Body of pancreas (tissue), 4 donors: ENCODE measurements around the gene TSHZ2. TPM values are rescaled to one million over a fixed set of nuclear protein-coding genes. Genes with fewer than 3 reads are reported as not detected.

Source experiments
- ATAC-seq: fragments of 150-250 bp; one replicate; pipeline ENCODE4 v1.9.1; 2016
- DNase-seq, 4 donors: peaks; one replicate each; pipeline ENCODE4 v3.0.0-alpha.2; 2019
- H3K27ac ChIP-seq, 4 donors: fragments of 200-600 bp; sonication (generic); 1 replicate in 3 of 4; 2 replicates in 1 of 4; pipeline versions ENCODE4 v1.5.1 to v1.6.1; 2016 to 2019; ENCODE audit warnings: mild to moderate bottlenecking in 1 of 4, mixed read lengths in 1 of 4, moderate library complexity in 1 of 4
- H3K27me3 ChIP-seq, 2 donors: fragments of 200-600 bp; sonication (generic); one replicate each; pipeline ENCODE4 v1.6.0; 2016; ENCODE audit warnings: mild to moderate bottlenecking in 1 of 2
- H3K36me3 ChIP-seq, 2 donors: fragments of 200-600 bp; sonication (generic); replicated peaks in 1 of 2; 2 replicates each; pipeline ENCODE4 v1.5.1; 2016; ENCODE audit warnings: low read depth in 2 of 2; ENCODE audit not compliant: insufficient read depth in 1 of 2
- H3K4me1 ChIP-seq: fragments of 200-600 bp; sonication (generic); one replicate; pipeline ENCODE4 v1.6.0; 2016
- H3K4me3 ChIP-seq, 2 donors: fragments of 200-600 bp; sonication (generic); 1 replicate in 1 of 2; 2 replicates in 1 of 2; pipeline ENCODE4 v1.5.1; 2016 to 2019
- H3K9me3 ChIP-seq, 3 donors: fragments of 200-600 bp; sonication (generic); 1 replicate in 2 of 3; 2 replicates in 1 of 3; pipeline ENCODE4 v1.5.1; 2016
- CTCF ChIP-seq, 7 experiments: fragments of 450-650 bp in 4 of 7; fragments of 200-600 bp in 3 of 7; sonication (generic) in 3 of 7; IDR thresholded peaks; one replicate each; pipeline ENCODE4 v1.5.1; 2016 to 2019; ENCODE audit warnings: antibody characterized with exemption in 7 of 7
- POLR2A ChIP-seq, 3 donors: fragments of 450-650 bp; IDR thresholded peaks; one replicate each; pipeline ENCODE4 v1.6.1; 2016; ENCODE audit warnings: antibody characterized with exemption in 3 of 3, mild to moderate bottlenecking in 2 of 3
- WGBS, 2 donors: methylation state at CpG; one replicate each; pipeline ENCODE4 v1.1.5; 2017; 5-methylcytosine and 5-hydroxymethylcytosine counted together
- intact Hi-C: fragments of 100-400 bp; cut with DNase I; formaldehyde crosslinking; loops from one replicate; pipeline ENCODE4 v1.15.1; 2023
- total RNA-seq, 2 donors: library from RNA; depleted of rRNA; stranded (reverse); fragments of >200 nt; gene quantifications; one replicate each; pipeline ENCODE4 v1.1.0, GENCODE V29; 2016

TSHZ2 gene
- total RNA-seq: 1 to 10 TPM; 6.0 to 9.6 TPM

- H3K36me3 ChIP-seq: no peaks in the 10 kb centered on the region
- TF ChIP-seq CTCF (IDR thresholded peaks at IDR 0.05) (no peak), POLR2A (IDR thresholded peaks at IDR 0.05) (peak in 2 of 3 donors; percentile 24 to 36)
- peak within 1 kb of the TSS; percentile 16 to 31 for H3K4me3 ChIP-seq
- 1% methylated on average over 29 to 37 of the region's 41 CpGs for WGBS, 2 donors
- DNase-seq: peak; percentile 51 to 64 (median 59)
- H3K4me1 ChIP-seq: peaks cover 27% of the 10 kb centered on the region
- peak; percentile 79 for ATAC-seq
- H3K27ac ChIP-seq: peak within 1 kb of the TSS; percentile 36 to 58 (median 48)
- intact Hi-C loops: no loop called here
- no peaks in the 10 kb centered on the region for H3K27me3 ChIP-seq
- H3K9me3 ChIP-seq: no peaks in the 10 kb centered on the region
Observed at GRCh38 chr20:52972190-52972937, at the start of gene TSHZ2. Gene TSHZ2, plus strand, starts transcription at chr20:52972358. Its CDS starts 936 bp downstream, at chr20:52973294.

- 62 to 63% methylated on average over 2 of the region's 2 CpGs for WGBS, 2 donors
- H3K4me1 ChIP-seq: no peaks in the 10 kb centered on the region
- H3K27me3 ChIP-seq: no peaks in the 10 kb centered on the region
- H3K4me3 ChIP-seq: no peak overlapping the region
- H3K9me3 ChIP-seq: no peaks in the 10 kb centered on the region
- TF ChIP-seq CTCF (IDR thresholded peaks at IDR 0.05) (no peak), POLR2A (IDR thresholded peaks at IDR 0.05) (no peak)
- no peak for ATAC-seq
- H3K27ac ChIP-seq: no peak overlapping the region
- no peak for DNase-seq
- intact Hi-C loops: no loop called here
- no peaks in the 10 kb centered on the region for H3K36me3 ChIP-seq
Observed at GRCh38 chr20:52922436-52922835, 49.7 kb upstream of the TSHZ2 start.

- ATAC-seq: no peak
- no peak overlapping the region for H3K4me3 ChIP-seq
- no peaks in the 10 kb centered on the region for H3K36me3 ChIP-seq
- no peaks in the 10 kb centered on the region for H3K4me1 ChIP-seq
- H3K27me3 ChIP-seq: no peaks in the 10 kb centered on the region
- no peak overlapping the region for H3K27ac ChIP-seq
- no peak for DNase-seq
- no peaks in the 10 kb centered on the region for H3K9me3 ChIP-seq
- intact Hi-C loops: no loop called here
- TF ChIP-seq POLR2A (IDR thresholded peaks at IDR 0.05): no peak
- no peak for TF ChIP-seq CTCF (IDR thresholded peaks at IDR 0.05)
- 70 to 83% methylated on average over 8 of the region's 8 CpGs for WGBS, 2 donors
Observed at GRCh38 chr20:52923123-52923937, 48.8 kb upstream of the TSHZ2 start.

- Histone ChIP-seq H3K36me3 (no peaks in the 10 kb centered on the region), H3K9me3 (no peaks in the 10 kb centered on the region), H3K4me1 (no peaks in the 10 kb centered on the region), H3K4me3 (no peak overlapping the region), H3K27ac (no peak overlapping the region), H3K27me3 (no peaks in the 10 kb centered on the region)
- 64 to 71% methylated on average over 9 of the region's 9 CpGs for WGBS, 2 donors
- intact Hi-C loops: no loop called here
- no peak for ATAC-seq
- no peak for DNase-seq
- TF ChIP-seq CTCF (IDR thresholded peaks at IDR 0.05) (no peak), POLR2A (IDR thresholded peaks at IDR 0.05) (no peak)
Observed at GRCh38 chr20:52924411-52925271, 47.5 kb upstream of the TSHZ2 start.
